Trophoblast cell (in vitro differentiated cells and primary cell): ENCODE results near the gene TFRC.
"Not testable (repeated sequence)": the region's sequence is repeated elsewhere in the genome, so short reads cannot be mapped to it uniquely, and the experiment has no call there.

Source experiments
- DNase-seq, 2 donors: peaks; one replicate each; pipeline ENCODE4 v3.0.0-alpha.2; 2016
- H2AFZ ChIP-seq: 2 replicates; pipeline ENCODE4 v1.6.1; 2013; ENCODE audit warnings: low read length, moderate library complexity, mild to moderate bottlenecking; ENCODE audit not compliant: insufficient read depth, poor library complexity
- H2AK5ac ChIP-seq: 2 replicates; pipeline ENCODE4 v1.6.1; 2013; ENCODE audit warnings: mild to moderate bottlenecking, low read length
- H2BK120ac ChIP-seq: 2 replicates; pipeline ENCODE4 v1.6.1; 2013; ENCODE audit warnings: low read length, mild to moderate bottlenecking, moderate library complexity; ENCODE audit not compliant: insufficient read depth, poor library complexity
- H2BK12ac ChIP-seq: 2 replicates; pipeline ENCODE4 v1.6.1; 2013; ENCODE audit warnings: mild to moderate bottlenecking, low read length, moderate library complexity
- H2BK5ac ChIP-seq: 2 replicates; pipeline ENCODE4 v1.6.1; 2013; ENCODE audit warnings: low read length, low read depth, moderate library complexity, mild to moderate bottlenecking; ENCODE audit not compliant: poor library complexity
- H3K14ac ChIP-seq: 2 replicates; pipeline ENCODE4 v1.6.1; 2013; ENCODE audit warnings: mild to moderate bottlenecking, low read length
- H3K18ac ChIP-seq: 2 replicates; pipeline ENCODE4 v1.6.1; 2013; ENCODE audit warnings: mild to moderate bottlenecking, low read length
- H3K23ac ChIP-seq: 2 replicates; pipeline ENCODE4 v1.6.1; 2013; ENCODE audit warnings: low read length
- H3K27ac ChIP-seq: 2 replicates; pipeline ENCODE4 v1.5.1; 2013; ENCODE audit warnings: low read depth, mild to moderate bottlenecking, inconsistent platforms, low read length, moderate library complexity
- H3K27me3 ChIP-seq: 2 replicates; pipeline ENCODE4 v1.6.1; 2013; ENCODE audit warnings: inconsistent platforms, mild to moderate bottlenecking, low read length, moderate library complexity; ENCODE audit not compliant: insufficient read depth
- H3K36me3 ChIP-seq, 2 experiments: 1 replicate in 1 of 2; 2 replicates in 1 of 2; pipeline ENCODE4 v1.6.1; 2013; ENCODE audit warnings: low read length in 2 of 2, mild to moderate bottlenecking in 2 of 2, moderate library complexity in 1 of 2; ENCODE audit not compliant: insufficient read depth in 2 of 2, control insufficient read depth in 1 of 2
- H3K4ac ChIP-seq: 2 replicates; pipeline ENCODE4 v1.6.1; 2013; ENCODE audit warnings: low read depth, mild to moderate bottlenecking, low read length, moderate library complexity
- H3K4me1 ChIP-seq, 2 experiments: 1 replicate in 1 of 2; 2 replicates in 1 of 2; pipeline ENCODE4 v1.6.1; 2013; ENCODE audit warnings: low read length in 2 of 2, mild to moderate bottlenecking in 2 of 2, moderate library complexity in 1 of 2; ENCODE audit not compliant: insufficient read depth in 2 of 2, control insufficient read depth in 1 of 2
- H3K4me2 ChIP-seq: 2 replicates; pipeline ENCODE4 v1.6.1; 2013; ENCODE audit warnings: inconsistent platforms, mild to moderate bottlenecking, low read length, moderate library complexity
- H3K4me3 ChIP-seq: 2 replicates; pipeline ENCODE4 v1.5.1; 2013; ENCODE audit warnings: mild to moderate bottlenecking, low read depth, low read length, inconsistent platforms
- H3K79me1 ChIP-seq: one replicate; pipeline ENCODE4 v1.6.1; 2013; ENCODE audit warnings: low read length
- H3K79me2 ChIP-seq: 2 replicates; pipeline ENCODE4 v1.6.1; 2013; ENCODE audit warnings: low read length, mild to moderate bottlenecking; ENCODE audit not compliant: control insufficient read depth, insufficient read depth, poor library complexity
- H3K9ac ChIP-seq: 2 replicates; pipeline ENCODE4 v1.6.1; 2013; ENCODE audit warnings: mild to moderate bottlenecking, low read length
- H3K9me3 ChIP-seq: 2 replicates; pipeline ENCODE4 v1.6.1; 2013; ENCODE audit warnings: low read depth, mild to moderate bottlenecking, control low read depth, inconsistent platforms, low read length; ENCODE audit not compliant: insufficient read depth
- H4K12ac ChIP-seq: 2 replicates; pipeline ENCODE4 v1.6.1; 2013; ENCODE audit warnings: low read depth, mild to moderate bottlenecking, low read length, moderate library complexity
- H4K8ac ChIP-seq: 2 replicates; pipeline ENCODE4 v1.6.1; 2013; ENCODE audit warnings: low read depth, mild to moderate bottlenecking, low read length, moderate library complexity
- H4K91ac ChIP-seq: one replicate; pipeline ENCODE4 v1.6.1; 2013; ENCODE audit warnings: low read depth, mild to moderate bottlenecking, low read length, moderate library complexity
- WGBS: extraction: QIAGEN DNeasy Blood & Tissue Kit; methylation state at CpG from one replicate; pipeline ENCODE4 v1.1.7; 2013; ENCODE audit warnings: missing lambda C conversion rate; ENCODE audit not compliant: insufficient read length, insufficient coverage; ENCODE audit errors: extremely low coverage; 5-methylcytosine and 5-hydroxymethylcytosine counted together

TFRC gene

GRCh38 chr3:196002721-196003120 lies 79.2 kb downstream of the TFRC start:
- not testable (repeated sequence) for H3K79me2 ChIP-seq, H2AK5ac ChIP-seq, H3K23ac ChIP-seq, H3K4me3 ChIP-seq, H4K91ac ChIP-seq, H3K4ac ChIP-seq, H2BK5ac ChIP-seq, H4K8ac ChIP-seq, H3K9ac ChIP-seq, H2AFZ ChIP-seq, H3K79me1 ChIP-seq, H3K4me2 ChIP-seq, H4K12ac ChIP-seq, H3K27me3 ChIP-seq, H2BK12ac ChIP-seq, H3K36me3 ChIP-seq, H3K18ac ChIP-seq, H3K4me1 ChIP-seq, H2BK120ac ChIP-seq, H3K27ac ChIP-seq, H3K14ac ChIP-seq, DNase-seq
- WGBS: no CpG with 5 or more reads among the region's 6 CpGs
- peaks cover 18% of the 10 kb centered on the region for H3K9me3 ChIP-seq

GRCh38 chr3:196001240-196001639 lies 80.7 kb downstream of the TFRC start:
- H3K23ac ChIP-seq, H3K14ac ChIP-seq, H2BK5ac ChIP-seq, H4K91ac ChIP-seq, H2AFZ ChIP-seq, H2BK12ac ChIP-seq, H4K8ac ChIP-seq, DNase-seq, H3K4me3 ChIP-seq, H3K4me2 ChIP-seq, H3K18ac ChIP-seq, H2AK5ac ChIP-seq, H3K9ac ChIP-seq, H3K4ac ChIP-seq, H3K4me1 ChIP-seq, H3K36me3 ChIP-seq, H3K79me2 ChIP-seq, H4K12ac ChIP-seq, H2BK120ac ChIP-seq, H3K79me1 ChIP-seq, H3K27ac ChIP-seq, H3K27me3 ChIP-seq: not testable (repeated sequence)
- WGBS: no CpG with 5 or more reads among the region's 7 CpGs
- peaks cover 18% of the 10 kb centered on the region for H3K9me3 ChIP-seq

GRCh38 chr3:196000360-196000950 lies 81.4 kb downstream of the TFRC start:
- not testable (repeated sequence) for H3K4me2 ChIP-seq, H3K27ac ChIP-seq, H3K18ac ChIP-seq, H3K27me3 ChIP-seq, H3K79me1 ChIP-seq, H2BK5ac ChIP-seq, H3K79me2 ChIP-seq, H3K36me3 ChIP-seq, H2BK12ac ChIP-seq, H2AFZ ChIP-seq, H2AK5ac ChIP-seq, DNase-seq, H2BK120ac ChIP-seq, H4K12ac ChIP-seq, H3K4me1 ChIP-seq, H4K91ac ChIP-seq, H4K8ac ChIP-seq, H3K4ac ChIP-seq, H3K14ac ChIP-seq, H3K9ac ChIP-seq, H3K4me3 ChIP-seq, H3K23ac ChIP-seq
- H3K9me3 ChIP-seq: peaks cover 18% of the 10 kb centered on the region
- WGBS: no CpG with 5 or more reads among the region's 15 CpGs

- H3K14ac ChIP-seq: no peak overlapping the region
- H3K18ac ChIP-seq: no peak overlapping the region
- no CpG with 5 or more reads among the region's 8 CpGs for WGBS
- no peaks in the 10 kb centered on the region for H3K4me1 ChIP-seq
- no peak overlapping the region for H3K4ac ChIP-seq
- no peak overlapping the region for H3K9ac ChIP-seq
- H3K27ac ChIP-seq: no peak overlapping the region
- no peak for DNase-seq
- H2BK120ac ChIP-seq: no peak overlapping the region
- H2AK5ac ChIP-seq: no peak overlapping the region
- no peaks in the 10 kb centered on the region for H3K79me2 ChIP-seq
- no peaks in the 10 kb centered on the region for H3K79me1 ChIP-seq
- H3K23ac ChIP-seq: no peak overlapping the region
- no peak overlapping the region for H3K4me3 ChIP-seq
- no peak overlapping the region for H4K8ac ChIP-seq
- peaks cover 18% of the 10 kb centered on the region for H3K9me3 ChIP-seq
- H4K91ac ChIP-seq: no peak overlapping the region
- H3K27me3 ChIP-seq: no peaks in the 10 kb centered on the region
- H2BK5ac ChIP-seq: no peak overlapping the region
- no peak overlapping the region for H3K4me2 ChIP-seq
- no peak overlapping the region for H2BK12ac ChIP-seq
- no peak overlapping the region for H2AFZ ChIP-seq
- no peaks in the 10 kb centered on the region for H3K36me3 ChIP-seq
- no peak overlapping the region for H4K12ac ChIP-seq
Observed at GRCh38 chr3:195999896-196000295, 82.0 kb downstream of the TFRC start.
